Central memory CD8-positive, alpha-beta T cell (primary cell): ENCODE data around the gene KRT17.
"Not testable (repeated sequence)": the region's sequence is repeated elsewhere in the genome, so short reads cannot be mapped to it uniquely, and the experiment has no call there.

ENCODE experiments used
- ATAC-seq: fragments of 150-1000 bp; cut with Tn5 transposase; replicated peaks from 2 replicates; pipeline ENCODE4 v1.10.0; 2022; ENCODE audit warnings: mild to moderate bottlenecking, moderate FRiP score, moderate number of reproducible peaks; ENCODE audit not compliant: poor library complexity, severe bottlenecking; ENCODE audit errors: extremely low read depth
- DNase-seq, 2 donors: peaks; one replicate each; pipeline ENCODE4 v3.0.0; 2021; ENCODE audit warnings: low spot score in 2 of 2
- H3K27ac Mint-ChIP-seq: one replicate; pipeline ENCODE4 v1.8.0; 2022; ENCODE audit warnings: low read depth, mild to moderate bottlenecking, moderate library complexity, mixed read lengths
- H3K27me3 Mint-ChIP-seq: one replicate; pipeline ENCODE4 v1.8.0; 2022; ENCODE audit warnings: mixed read lengths
- H3K36me3 Mint-ChIP-seq: one replicate; pipeline ENCODE4 v1.8.0; 2022; ENCODE audit warnings: mild to moderate bottlenecking, moderate library complexity, mixed read lengths; ENCODE audit not compliant: insufficient read depth
- H3K4me1 Mint-ChIP-seq: one replicate; pipeline ENCODE4 v1.8.0; 2022; ENCODE audit warnings: mixed read lengths
- H3K4me3 Mint-ChIP-seq: one replicate; pipeline ENCODE4 v1.8.0; 2022; ENCODE audit warnings: mild to moderate bottlenecking, moderate library complexity, mixed read lengths
- H3K9me3 Mint-ChIP-seq: one replicate; pipeline ENCODE4 v1.8.0; 2022; ENCODE audit warnings: mixed read lengths

KRT17 gene

GRCh38 chr17:41635121-41636097, 11.0 kb upstream of the KRT17 start:
- Mint-ChIP-seq H3K4me3 (no peak overlapping the region), H3K27ac (no peak overlapping the region), H3K27me3 (peaks cover 11% of the 10 kb centered on the region), H3K9me3 (no peaks in the 10 kb centered on the region), H3K36me3 (peaks cover 3% of the 10 kb centered on the region), H3K4me1 (no peaks in the 10 kb centered on the region)
- no peak for DNase-seq
- ATAC-seq: no peak

GRCh38 chr17:41634639-41635038, 10.3 kb upstream of the KRT17 start:
- peaks cover 3% of the 10 kb centered on the region for H3K36me3 Mint-ChIP-seq
- H3K27me3 Mint-ChIP-seq: peaks cover 8% of the 10 kb centered on the region
- no peak for ATAC-seq
- DNase-seq: no peak
- H3K4me3 Mint-ChIP-seq: no peak overlapping the region
- H3K27ac Mint-ChIP-seq: no peak overlapping the region
- H3K4me1 Mint-ChIP-seq: no peaks in the 10 kb centered on the region
- H3K9me3 Mint-ChIP-seq: no peaks in the 10 kb centered on the region

GRCh38 chr17:41633556-41634199, 9.3 kb upstream of the KRT17 start:
- H3K4me3 Mint-ChIP-seq: no peak overlapping the region
- DNase-seq (no peak), ATAC-seq (no peak)
- no peaks in the 10 kb centered on the region for H3K9me3 Mint-ChIP-seq
- H3K27me3 Mint-ChIP-seq: no peaks in the 10 kb centered on the region
- peaks cover 3% of the 10 kb centered on the region for H3K36me3 Mint-ChIP-seq
- H3K27ac Mint-ChIP-seq: no peak overlapping the region
- no peaks in the 10 kb centered on the region for H3K4me1 Mint-ChIP-seq

DNA sequence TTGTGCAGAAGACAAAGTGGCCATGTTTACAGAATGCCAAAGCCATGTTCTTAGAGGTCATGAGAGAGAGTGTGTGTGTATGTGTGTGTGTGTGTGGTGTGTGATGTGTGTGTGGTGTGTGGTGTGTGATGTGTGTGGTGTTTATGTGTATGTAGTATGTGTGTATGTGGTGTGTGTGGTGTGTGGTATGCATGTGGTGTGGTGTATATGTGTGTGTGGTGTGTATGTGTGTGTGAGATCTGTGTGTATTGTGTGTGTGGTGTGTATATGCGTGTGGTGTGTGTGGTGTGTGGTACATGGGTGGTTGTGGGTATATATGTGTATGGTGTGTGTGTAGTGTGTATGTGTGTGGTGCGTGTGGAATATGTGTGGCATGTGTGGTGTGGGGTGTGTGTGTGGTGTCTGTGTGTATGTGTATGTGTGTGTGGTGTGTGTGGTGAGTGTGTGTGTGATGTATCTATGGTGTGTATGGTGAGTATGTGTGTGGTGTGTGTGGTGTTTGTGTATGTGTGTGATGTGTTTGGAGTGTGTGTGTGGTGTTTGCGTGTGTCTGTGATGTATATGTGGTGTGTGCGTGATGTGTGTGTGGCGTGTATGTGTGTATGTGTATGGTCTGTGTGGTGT, 8.2 kb upstream of the KRT17 start:
- Mint-ChIP-seq H3K27me3 (peaks cover 2% of the 10 kb centered on the region), H3K4me3 (no peak overlapping the region)

GRCh38 chr17:41631898-41632285, 7.5 kb upstream of the KRT17 start:
- no peak for ATAC-seq
- no peak overlapping the region for H3K4me3 Mint-ChIP-seq
- H3K27ac Mint-ChIP-seq: no peak overlapping the region
- no peaks in the 10 kb centered on the region for H3K9me3 Mint-ChIP-seq
- H3K36me3 Mint-ChIP-seq: peaks cover 3% of the 10 kb centered on the region
- peaks cover 10% of the 10 kb centered on the region for H3K27me3 Mint-ChIP-seq
- no peak for DNase-seq
- no peaks in the 10 kb centered on the region for H3K4me1 Mint-ChIP-seq

More for the DNA sequence above, 8.2 kb upstream of the KRT17 start:
- DNase-seq (no peak), ATAC-seq (no peak)
- no peaks in the 10 kb centered on the region for H3K9me3 Mint-ChIP-seq
- H3K27ac Mint-ChIP-seq: no peak overlapping the region
- H3K4me1 Mint-ChIP-seq: no peaks in the 10 kb centered on the region
- H3K36me3 Mint-ChIP-seq: peaks cover 3% of the 10 kb centered on the region

DNA sequence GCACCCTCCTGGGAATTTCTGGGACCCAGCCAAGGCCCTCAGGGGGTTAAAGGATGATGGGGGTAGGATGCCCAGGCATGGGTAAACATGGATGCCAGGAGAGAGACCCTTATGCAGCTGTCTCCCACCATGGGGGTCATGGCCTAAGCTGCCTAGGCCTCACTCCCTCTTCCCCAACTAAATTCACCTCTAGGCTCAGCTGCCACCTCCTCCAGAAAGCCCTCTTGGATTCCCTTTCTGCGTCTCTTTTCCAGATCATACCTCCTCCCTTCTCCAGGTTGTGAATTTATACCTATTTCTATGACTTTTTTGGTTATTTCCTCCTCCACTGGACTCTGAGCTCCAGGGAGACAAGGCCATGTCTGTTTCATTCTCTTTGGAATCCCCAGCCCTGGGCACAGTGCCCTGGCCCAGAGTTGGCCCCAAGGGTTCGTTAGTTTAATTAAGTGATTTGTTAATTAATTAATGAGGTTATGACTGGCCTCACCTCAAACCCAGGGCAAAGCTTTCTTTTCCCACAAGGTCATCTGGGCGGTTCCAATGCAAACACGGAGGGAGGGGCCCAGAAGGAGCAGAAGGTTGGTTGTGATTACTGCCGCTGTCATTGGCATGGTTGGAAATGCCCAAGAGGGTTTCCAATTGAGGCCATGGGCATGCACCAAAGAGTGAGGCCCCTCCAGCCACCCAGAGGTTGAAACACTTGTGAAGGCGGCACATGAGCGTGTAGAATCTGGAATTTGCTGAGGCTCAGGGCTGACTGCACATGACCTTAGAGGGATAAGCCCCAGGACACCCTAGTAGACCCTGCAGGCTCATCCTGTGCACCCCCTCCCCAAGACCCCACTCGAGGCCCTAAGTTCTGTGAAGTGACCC, 6.9 kb upstream of the KRT17 start:
- Mint-ChIP-seq H3K27ac (no peak overlapping the region), H3K4me3 (no peak overlapping the region)
- no peak for DNase-seq

DNA sequence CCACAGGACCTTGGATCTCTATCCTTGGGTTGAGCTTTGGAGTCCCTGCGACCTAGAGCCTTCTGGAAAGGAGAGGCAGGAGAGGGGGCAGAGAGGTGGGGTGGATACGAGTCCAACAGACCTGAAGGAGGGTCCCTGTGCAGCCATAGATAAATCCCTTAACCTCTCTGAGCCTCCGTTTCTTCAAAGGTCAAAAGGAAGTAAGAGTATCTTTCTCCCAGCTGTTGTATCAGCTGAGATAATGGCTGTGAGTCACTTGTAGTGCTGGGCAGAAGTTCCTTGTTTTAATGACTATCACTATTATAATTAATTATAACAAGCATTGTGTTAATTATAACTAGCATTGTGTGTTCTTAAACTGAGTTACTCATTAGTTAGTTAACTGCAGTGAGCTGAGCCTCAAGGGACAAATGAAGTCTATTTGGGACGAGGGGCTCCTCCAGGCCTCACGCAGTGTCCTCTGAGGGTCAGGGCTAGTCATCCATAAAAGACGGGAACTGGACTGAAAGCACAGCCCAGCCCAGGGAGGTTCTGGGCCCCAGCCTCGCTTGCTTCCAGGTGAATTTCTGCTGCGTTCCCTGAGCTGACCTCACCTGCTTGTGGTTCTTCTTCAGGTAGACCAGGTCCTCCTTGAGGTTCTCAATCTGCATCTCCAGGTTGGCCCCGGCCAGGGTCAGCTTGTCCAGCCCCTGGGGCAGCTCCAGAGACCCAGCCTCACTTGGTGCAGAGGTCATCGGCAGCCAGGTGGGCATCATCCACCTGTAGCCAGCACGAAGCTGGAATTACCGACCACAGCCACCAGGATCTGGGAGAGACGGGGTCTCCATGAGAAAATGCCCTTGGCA, 5.7 kb upstream of the KRT17 start:
- Mint-ChIP-seq H3K27me3 (peaks cover 23% of the 10 kb centered on the region), H3K4me3 (no peak overlapping the region), H3K4me1 (no peaks in the 10 kb centered on the region), H3K36me3 (peaks cover 3% of the 10 kb centered on the region), H3K27ac (no peak overlapping the region), H3K9me3 (no peaks in the 10 kb centered on the region)
- DNase-seq (no peak), ATAC-seq (no peak)

More for the DNA sequence above, 6.9 kb upstream of the KRT17 start:
- H3K9me3 Mint-ChIP-seq: no peaks in the 10 kb centered on the region
- no peak for ATAC-seq
- H3K27me3 Mint-ChIP-seq: peaks cover 14% of the 10 kb centered on the region
- H3K4me1 Mint-ChIP-seq: no peaks in the 10 kb centered on the region
- peaks cover 3% of the 10 kb centered on the region for H3K36me3 Mint-ChIP-seq

- DNase-seq (no peak), ATAC-seq (no peak)
- Mint-ChIP-seq H3K9me3 (no peaks in the 10 kb centered on the region), H3K27me3 (peaks cover 23% of the 10 kb centered on the region), H3K27ac (no peak overlapping the region), H3K36me3 (peaks cover 3% of the 10 kb centered on the region), H3K4me3 (no peak overlapping the region), H3K4me1 (no peaks in the 10 kb centered on the region)
Measured at GRCh38 chr17:41629316-41629715, 4.9 kb upstream of the KRT17 start.

DNA sequence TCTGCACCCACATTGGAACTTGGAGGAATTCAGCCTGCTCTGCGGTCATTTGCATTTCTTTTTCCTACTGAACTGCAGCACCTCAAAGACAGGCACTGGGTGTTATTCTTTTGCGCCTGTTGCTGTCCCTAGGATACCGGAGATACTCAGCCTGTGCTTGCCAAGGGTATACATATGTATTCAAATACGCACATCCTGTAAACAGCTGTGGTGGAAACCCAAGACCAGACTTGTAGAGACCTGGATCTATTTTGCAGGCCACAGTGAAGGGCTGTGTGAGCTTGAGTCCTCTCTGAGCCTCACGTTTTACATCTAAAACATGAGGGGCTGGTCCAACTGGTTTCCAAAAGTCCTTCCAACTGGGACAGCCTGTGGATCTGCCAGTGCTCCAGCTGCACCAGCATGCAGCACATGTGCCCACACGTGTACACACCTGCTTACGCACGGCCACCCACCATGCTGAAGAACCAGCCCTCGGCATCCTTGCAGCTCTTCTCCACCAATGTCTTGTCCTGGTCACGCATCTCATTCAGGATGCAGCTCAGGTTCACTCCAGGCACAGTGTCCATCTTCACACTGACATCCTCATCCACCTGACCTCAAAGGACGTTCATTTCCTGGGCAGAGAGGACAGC, 4.4 kb upstream of the KRT17 start:
- not testable (repeated sequence) for H3K9me3 Mint-ChIP-seq, ATAC-seq
- H3K27me3 Mint-ChIP-seq: peaks cover 23% of the 10 kb centered on the region

DNA sequence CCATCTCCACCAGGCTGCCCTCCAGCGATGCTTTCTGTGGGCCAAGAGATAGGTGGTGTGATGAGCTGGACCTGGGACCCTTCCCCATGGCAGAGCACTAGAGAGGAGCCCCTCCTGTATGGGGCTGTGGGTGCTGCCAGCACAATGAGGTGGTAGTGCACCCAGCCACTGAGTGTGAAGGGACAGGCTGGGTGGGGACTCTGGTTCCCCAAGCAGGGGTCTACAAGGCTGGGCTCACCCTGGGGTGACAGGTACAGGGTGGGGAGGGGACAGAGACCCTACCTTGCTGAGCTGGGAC, 3.6 kb upstream of the KRT17 start:
- not testable (repeated sequence) for H3K4me3 Mint-ChIP-seq, H3K4me1 Mint-ChIP-seq, H3K36me3 Mint-ChIP-seq

More for the DNA sequence above, 4.4 kb upstream of the KRT17 start:
- H3K27ac Mint-ChIP-seq, H3K36me3 Mint-ChIP-seq, DNase-seq, H3K4me1 Mint-ChIP-seq, H3K4me3 Mint-ChIP-seq: not testable (repeated sequence)

GRCh38 chr17:41627316-41628072, 3.1 kb upstream of the KRT17 start:
- no peak overlapping the region for H3K4me3 Mint-ChIP-seq
- H3K4me1 Mint-ChIP-seq: no peaks in the 10 kb centered on the region
- H3K27ac Mint-ChIP-seq: no peak overlapping the region
- H3K36me3 Mint-ChIP-seq: peaks cover 3% of the 10 kb centered on the region
- peaks cover 23% of the 10 kb centered on the region for H3K27me3 Mint-ChIP-seq
- H3K9me3 Mint-ChIP-seq: no peaks in the 10 kb centered on the region
- ATAC-seq: no peak
- no peak for DNase-seq

More for the DNA sequence above, 3.6 kb upstream of the KRT17 start:
- ATAC-seq, H3K27ac Mint-ChIP-seq, H3K9me3 Mint-ChIP-seq, DNase-seq: not testable (repeated sequence)
- H3K27me3 Mint-ChIP-seq: peaks cover 23% of the 10 kb centered on the region
